ENCODE data around the gene GAS1. TPM values are rescaled to one million over a fixed set of nuclear protein-coding genes. Genes with fewer than 3 reads are reported as not detected.

The GAS1 gene
- total and polyA plus RNA-seq, 2 of the 8 experiments (the other 6 are each of a cell fraction or from before 2014, with no cell fraction given): 2.8 to 5.7 TPM

GRCh38 chr9:86978413-86978812, 31.1 kb upstream of the GAS1 start:
- no peak overlapping the region for H3K27ac ChIP-seq (ENCODE audit: low read depth, low read length)
- no peak overlapping the region for H3K56ac ChIP-seq (replicated peaks; ENCODE audit: insufficient read length, low read depth, low read length)
- FAIRE-seq: no peak
- CTCF ChIA-PET (ENCODE audit: partially characterized antibody): interaction anchor here (0.7 to 1.5 kb wide), 5 partner anchors 14 to 256 kb away, joined by 3 read pairs; no protein-coding TSS in a partner anchor
- no peaks in the 10 kb centered on the region for H3K27me3 ChIP-seq (replicated peaks in 1 of 4; ENCODE audit: control insufficient read depth in 3 of 4, extremely low read depth in 1 of 4, insufficient read depth in 3 of 4, low read length in 3 of 4)
- no peak overlapping the region for H4K5ac ChIP-seq (ENCODE audit: insufficient read length, low read depth, low read length)
- H3K79me1 ChIP-seq (ENCODE audit: low read depth, low read length): no peaks in the 10 kb centered on the region
- H2AK5ac ChIP-seq (ENCODE audit: low read depth, low read length): no peak overlapping the region
- no peaks in the 10 kb centered on the region for H3K9me3 ChIP-seq (ENCODE audit: insufficient read depth in 2 of 2, low read depth in 1 of 2, low read length in 1 of 2)
- H2BK120ac ChIP-seq (replicated peaks; ENCODE audit: low read depth, low read length): no peak overlapping the region
- H3K4me3 ChIP-seq (ENCODE audit: extremely low read depth in 1 of 4, insufficient read depth in 2 of 4, low read depth in 3 of 4, low read length in 4 of 4): no peak overlapping the region
- H3K18ac ChIP-seq (ENCODE audit: extremely low read depth, low read length): no peak overlapping the region
- H3K23me2 ChIP-seq (ENCODE audit: low read depth, low read length): no peaks in the 10 kb centered on the region
- no peak overlapping the region for H4K91ac ChIP-seq (replicated peaks; ENCODE audit: insufficient read length, low read length)
- no peaks in the 10 kb centered on the region for H3K79me2 ChIP-seq (ENCODE audit: control insufficient read depth in 1 of 2, insufficient read depth in 2 of 2, low read length in 2 of 2)
- H3K9ac ChIP-seq (replicated peaks in 1 of 4; ENCODE audit: extremely low read depth in 1 of 4, low read depth in 3 of 4, low read length in 3 of 4): no peak overlapping the region
- TF ChIP-seq NRF1 (IDR thresholded peaks at IDR 0.05; ENCODE audit: low read depth, low read length): no peak
- TF ChIP-seq, protein P1, sequence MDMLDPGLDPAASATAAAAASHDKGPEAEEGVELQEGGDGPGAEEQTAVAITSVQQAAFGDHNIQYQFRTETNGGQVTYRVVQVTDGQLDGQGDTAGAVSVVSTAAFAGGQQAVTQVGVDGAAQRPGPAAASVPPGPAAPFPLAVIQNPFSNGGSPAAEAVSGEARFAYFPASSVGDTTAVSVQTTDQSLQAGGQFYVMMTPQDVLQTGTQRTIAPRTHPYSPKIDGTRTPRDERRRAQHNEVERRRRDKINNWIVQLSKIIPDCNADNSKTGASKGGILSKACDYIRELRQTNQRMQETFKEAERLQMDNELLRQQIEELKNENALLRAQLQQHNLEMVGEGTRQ (IDR thresholded peaks at IDR 0.05; ENCODE audit: low read length): no peak
- TF ChIP-seq ATF2 (IDR thresholded peaks at IDR 0.05; ENCODE audit: low read length): no peak
- TF ChIP-seq CBX5 (IDR thresholded peaks at IDR 0.05; ENCODE audit: low read depth, low read length): no peak
- no peak for TF ChIP-seq POLR2AphosphoS5 (IDR thresholded peaks at IDR 0.05; ENCODE audit: low read depth, low read length)
- no peak for TF ChIP-seq SP1 (IDR thresholded peaks at IDR 0.05; ENCODE audit: low read depth, low read length)
- no peaks in the 10 kb centered on the region for H3K4me1 ChIP-seq (replicated peaks in 1 of 4; ENCODE audit: control insufficient read depth in 3 of 4, insufficient read depth in 4 of 4, low read length in 3 of 4)
- H3K36me3 ChIP-seq (ENCODE audit: control insufficient read depth in 2 of 4, insufficient read depth in 4 of 4, low read length in 3 of 4): no peaks in the 10 kb centered on the region
- no peak overlapping the region for H2BK20ac ChIP-seq (ENCODE audit: low read length)
- H3K4me2 ChIP-seq (ENCODE audit: insufficient read depth in 1 of 2, low read depth in 2 of 2, low read length in 2 of 2): no peak overlapping the region
- 98% methylated on average over 2 of the region's 2 CpGs; no CpG with 5 or more reads in 1 of the 2 experiments for WGBS, 2 experiments (ENCODE audit: extremely low coverage in 1 of 2, insufficient coverage in 1 of 2, insufficient read length in 1 of 2, insufficient replicate concordance in 2 of 2, low coverage in 1 of 2, low lambda C conversion rate in 2 of 2, missing lambda C conversion rate in 1 of 2)
- H2BK12ac ChIP-seq (ENCODE audit: low read depth, low read length): no peak overlapping the region
- no peak overlapping the region for H3K4ac ChIP-seq (replicated peaks; ENCODE audit: insufficient read length, low read depth, low read length)
- H4K20me1 ChIP-seq (replicated peaks in 1 of 2; ENCODE audit: control insufficient read depth in 1 of 2, insufficient read depth in 2 of 2, low read length in 2 of 2): no peaks in the 10 kb centered on the region
- H4K8ac ChIP-seq (ENCODE audit: extremely low read depth, insufficient read depth, low read length): no peak overlapping the region
- no peak overlapping the region for H2BK15ac ChIP-seq (ENCODE audit: low read length)
- H2AFZ ChIP-seq (ENCODE audit: low read length): no peak overlapping the region
- POLR2A ChIA-PET (ENCODE audit: partially characterized antibody): interaction anchor here (0.6 kb wide), 1 partner anchor 53 kb away, joined by 3 read pairs; no protein-coding TSS in a partner anchor
- H3K23ac ChIP-seq (ENCODE audit: insufficient read length): no peak overlapping the region
- no peak overlapping the region for H3K14ac ChIP-seq (ENCODE audit: insufficient read length)
- H2BK5ac ChIP-seq (ENCODE audit: low read depth, low read length): no peak overlapping the region
- DNase-seq (ENCODE audit: low read depth in 1 of 2, low spot score in 2 of 2): no peak
